Activated CD4-positive, alpha-beta T cell treated with anti-CD3 and anti-CD28 coated beads for 24 hours (primary cell): Measurements from ENCODE around the gene ZMYND8.
"Not testable (repeated sequence)": the region's sequence is repeated elsewhere in the genome, so short reads cannot be mapped to it uniquely, and the experiment has no call there.

ENCODE experiments used
- DNase-seq, 2 donors: peaks; one replicate each; pipeline ENCODE4 v3.0.0-alpha.2; 2020; ENCODE audit warnings: low read depth in 2 of 2

ZMYND8 gene

GRCh38 chr20:47225458-47225857 is 131.0 kb downstream of the ZMYND8 start:
- no peak for DNase-seq

- no peak for DNase-seq
These were observed 131.6 kb downstream of the ZMYND8 start for GRCh38 chr20:47224857-47225256.

DNA sequence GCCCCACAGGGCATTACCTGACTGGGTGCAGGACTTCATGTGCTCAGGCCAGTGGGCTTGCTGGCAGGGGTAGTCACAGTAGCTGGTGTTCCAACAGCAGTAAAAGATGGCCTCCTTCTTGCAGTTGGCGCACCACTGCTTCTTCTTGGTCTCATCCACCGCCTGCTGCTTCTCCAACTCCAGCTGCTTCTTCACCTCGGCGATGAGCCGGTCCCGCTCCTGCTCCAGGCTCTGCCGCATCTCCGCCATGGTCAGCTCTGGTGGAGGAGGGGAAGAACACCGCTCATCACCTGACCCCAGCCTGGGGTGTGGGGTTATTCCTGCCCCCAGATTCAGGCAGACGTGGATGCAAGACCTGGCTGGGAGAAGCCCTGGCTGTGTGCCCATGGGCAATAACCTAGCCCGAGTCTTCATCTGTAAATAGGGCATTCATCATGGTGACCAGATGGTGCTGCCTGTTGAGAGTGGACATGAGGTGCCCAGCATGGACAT is 132.2 kb downstream of the ZMYND8 start:
- no peak for DNase-seq

GRCh38 chr20:47223896-47224295 is 132.6 kb downstream of the ZMYND8 start:
- no peak for DNase-seq

DNA sequence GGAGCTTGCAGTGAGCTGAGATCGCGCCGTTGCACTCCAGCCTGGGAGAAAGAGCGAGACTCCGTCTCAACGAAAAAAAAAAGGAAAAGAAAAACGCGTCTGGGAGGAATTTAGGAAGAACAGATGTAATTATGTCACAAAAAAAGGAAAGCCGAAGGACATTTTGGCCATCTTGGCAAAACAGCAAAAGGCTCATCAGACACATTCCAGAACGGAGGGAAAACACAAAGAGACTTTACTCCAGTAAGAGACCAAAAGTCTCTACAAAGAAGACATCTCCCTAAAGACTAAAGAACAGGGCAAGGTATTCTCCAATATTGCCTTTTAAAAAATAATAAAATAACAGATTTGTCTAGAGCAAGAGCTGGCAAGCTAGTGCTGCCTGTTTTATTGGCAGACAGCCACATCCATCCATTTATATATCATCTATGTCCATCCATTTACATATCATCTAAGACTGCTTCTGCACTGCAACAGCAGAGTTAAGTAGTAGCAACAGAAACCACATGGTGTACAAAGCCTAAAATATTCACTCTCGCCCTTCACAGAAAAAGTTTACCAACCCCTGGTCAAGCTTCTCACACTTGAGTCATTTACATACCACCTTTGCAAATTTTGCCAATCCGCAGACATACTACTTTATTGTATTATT is 133.9 kb downstream of the ZMYND8 start:
- no peak for DNase-seq

DNA sequence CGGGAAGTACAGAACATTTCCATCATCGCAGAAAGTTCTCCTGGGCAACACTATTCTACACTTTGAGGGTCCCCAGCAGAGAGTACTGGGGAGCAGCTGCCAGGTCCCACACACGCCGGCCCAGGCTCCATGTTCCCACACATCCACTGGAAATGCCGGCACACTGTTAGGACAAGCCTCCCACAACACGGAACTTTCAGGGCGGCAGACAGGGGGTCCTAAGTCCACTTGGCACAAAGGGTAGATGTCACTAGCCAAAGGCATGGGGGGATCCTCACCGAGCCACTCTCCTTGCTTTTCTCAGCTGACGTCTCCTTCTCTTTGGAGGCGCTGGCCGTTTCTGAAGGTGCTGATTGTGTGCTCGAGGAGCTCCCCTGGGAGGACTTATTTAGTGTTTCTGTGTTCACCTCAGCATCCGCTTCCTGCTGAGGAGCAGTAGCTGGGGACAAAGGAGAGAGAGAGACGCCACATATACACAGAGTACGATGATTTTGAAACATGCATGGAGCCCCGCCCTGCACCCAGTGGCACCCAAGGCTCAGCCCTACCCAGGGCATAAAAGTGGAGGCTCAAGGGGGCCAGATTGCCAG is 135.4 kb downstream of the ZMYND8 start:
- DNase-seq, result no peak

- peak; percentile 40 to 51 for DNase-seq
These were observed 136.3 kb downstream of the ZMYND8 start for GRCh38 chr20:47220161-47220582.

DNA sequence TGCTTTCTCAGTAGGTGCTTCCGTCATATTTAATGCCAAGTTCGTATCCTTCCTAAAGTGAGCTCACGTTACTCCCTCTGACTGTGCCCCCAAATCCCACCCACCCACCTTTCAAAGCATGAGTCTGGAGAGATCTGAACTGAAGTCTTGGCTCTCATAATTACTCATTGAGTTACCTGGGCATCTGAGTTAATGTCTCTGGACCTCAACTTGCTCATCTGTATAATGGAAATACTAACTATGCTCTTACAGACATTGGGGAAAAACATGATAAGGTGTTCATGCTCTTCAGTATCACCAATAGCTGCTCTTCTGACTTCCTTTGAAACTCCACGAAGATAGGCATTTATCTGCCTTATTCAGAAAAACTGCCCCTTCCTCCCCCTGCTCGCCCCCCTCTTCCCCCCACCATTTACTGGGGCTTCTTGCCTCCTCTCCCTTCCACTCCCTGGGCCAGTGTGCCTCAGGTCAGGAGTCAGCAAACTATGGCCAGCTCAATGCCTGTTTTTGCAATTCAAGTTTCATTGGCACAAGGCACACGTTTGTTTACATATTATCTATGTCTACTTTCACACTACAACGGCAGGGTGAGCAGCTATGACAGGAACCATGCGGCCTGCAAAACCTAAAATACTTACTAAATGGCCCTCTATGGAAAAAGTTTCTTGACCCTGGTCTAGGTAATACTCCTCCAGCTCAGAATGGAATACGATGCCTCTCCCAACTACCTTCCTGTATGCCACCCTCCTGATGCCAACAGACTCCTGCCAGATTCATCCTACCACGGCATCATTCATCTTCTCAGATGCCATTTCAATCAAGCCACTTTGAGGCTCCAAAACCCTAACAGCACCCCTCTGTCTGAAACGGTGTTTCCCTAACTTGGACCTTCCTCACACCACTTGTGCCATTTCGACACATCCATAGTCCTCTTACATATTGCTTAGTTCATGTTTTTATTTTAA is 138.7 kb downstream of the ZMYND8 start:
- no peak for DNase-seq

- DNase-seq, result no peak
These were observed 139.6 kb downstream of the ZMYND8 start for GRCh38 chr20:47216819-47217410.

GRCh38 chr20:47215653-47216397 is 140.7 kb downstream of the ZMYND8 start:
- DNase-seq, result no peak

- DNase-seq, result no peak
These were observed 142.5 kb downstream of the ZMYND8 start for GRCh38 chr20:47213966-47214365.

DNA sequence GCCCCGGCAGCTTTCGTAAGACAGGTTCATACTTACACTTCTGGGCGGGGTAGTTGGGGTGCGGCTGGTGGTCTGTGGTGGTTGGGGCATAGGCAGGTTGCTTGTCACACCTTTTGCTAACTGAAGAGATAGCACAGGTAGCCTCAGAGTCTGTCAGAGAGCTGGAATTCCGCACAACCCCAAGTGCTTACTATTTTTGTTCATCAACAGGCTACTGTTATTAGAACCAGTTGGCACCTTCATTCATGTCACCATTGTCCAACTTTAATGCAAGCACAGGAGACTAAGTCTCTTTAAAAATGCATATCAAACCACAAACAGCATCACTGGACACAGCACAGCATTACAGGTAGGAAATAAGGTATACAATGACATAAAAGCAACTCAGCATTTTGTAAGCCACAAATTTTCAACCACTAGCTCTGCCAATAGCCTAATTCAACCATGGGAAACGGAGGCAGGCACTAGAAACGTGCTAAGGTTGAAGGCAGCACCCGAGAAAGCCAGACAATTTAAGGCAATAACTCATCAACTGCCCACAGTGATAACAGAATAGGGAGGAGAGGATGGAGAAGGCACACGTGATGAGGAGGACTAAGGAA is 143.8 kb downstream of the ZMYND8 start:
- DNase-seq, result no peak

DNA sequence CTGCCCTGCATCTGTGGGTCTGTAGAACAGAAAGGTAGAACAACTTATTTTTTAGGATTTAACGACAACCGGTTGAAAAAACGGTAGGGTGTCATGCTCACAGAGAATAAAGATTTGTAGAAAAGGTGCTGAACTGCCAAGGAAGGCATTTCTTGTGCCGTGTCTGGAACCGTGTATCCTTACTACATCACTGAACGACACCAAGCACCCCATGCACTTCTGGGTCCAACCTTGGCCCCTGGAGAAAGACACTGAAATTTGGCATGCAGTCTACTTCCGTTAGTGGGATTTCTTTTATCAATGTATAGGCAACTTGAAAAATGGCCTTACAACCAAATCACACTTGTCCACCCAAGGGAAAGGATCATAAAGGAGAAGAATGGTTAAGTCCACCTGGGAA is 145.5 kb downstream of the ZMYND8 start:
- DNase-seq, result no peak

- no peak for DNase-seq
These were observed 146.0 kb downstream of the ZMYND8 start for GRCh38 chr20:47210470-47210869.

DNA sequence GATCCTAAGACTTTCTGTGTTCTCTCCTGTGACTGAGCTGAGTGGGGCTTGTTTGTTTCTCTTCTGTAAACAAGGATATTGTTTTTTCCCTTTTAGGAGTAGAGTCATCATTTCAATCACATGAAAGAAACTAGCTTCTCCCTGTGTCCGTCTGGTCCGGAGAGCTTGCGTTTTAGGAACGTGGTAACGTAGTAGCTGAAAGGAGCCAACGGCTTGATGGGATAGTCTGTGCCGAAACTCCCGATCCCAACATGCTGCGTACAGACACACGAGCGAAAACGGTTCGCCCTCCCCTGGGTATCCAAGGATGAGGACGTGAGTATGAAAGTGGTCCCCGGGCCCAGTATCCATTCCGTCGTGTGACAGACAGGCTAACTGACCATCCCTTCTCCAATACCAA is 146.5 kb downstream of the ZMYND8 start:
- no peak for DNase-seq

- no peak for DNase-seq
These were observed 147.8 kb downstream of the ZMYND8 start for GRCh38 chr20:47208534-47209174.

DNA sequence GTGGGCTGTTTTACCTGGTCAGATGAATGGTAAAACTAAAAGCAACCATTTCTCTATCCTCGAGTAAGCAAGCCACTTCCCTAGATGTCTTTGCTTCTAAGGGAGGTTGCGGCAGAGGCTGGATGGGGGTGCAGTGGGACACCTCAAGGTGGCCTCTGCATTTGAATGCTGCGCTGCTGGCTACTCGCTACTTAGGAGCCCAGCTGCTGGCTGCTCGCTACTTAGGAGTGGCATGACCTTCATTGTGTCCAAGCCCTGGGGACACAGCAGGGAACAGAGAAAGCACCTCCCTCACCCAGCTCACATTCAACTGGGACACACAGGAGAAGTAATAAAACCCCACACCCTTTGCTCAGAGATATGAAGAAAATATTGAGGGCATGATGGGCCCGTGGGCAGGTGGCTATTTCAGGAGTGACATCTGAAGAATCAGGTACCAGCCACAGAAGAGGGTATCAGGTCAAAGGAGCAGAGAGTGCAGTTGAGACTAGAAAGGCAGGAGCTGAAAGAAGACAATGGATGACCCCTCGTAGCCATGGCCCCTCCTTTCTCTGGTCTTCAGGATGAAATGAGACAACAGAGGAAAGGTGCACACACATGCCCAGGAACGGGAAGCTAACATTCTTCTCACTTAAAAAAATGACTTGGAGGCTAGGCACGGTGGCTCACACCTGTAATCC is 149.4 kb downstream of the ZMYND8 start:
- no peak for DNase-seq

DNA sequence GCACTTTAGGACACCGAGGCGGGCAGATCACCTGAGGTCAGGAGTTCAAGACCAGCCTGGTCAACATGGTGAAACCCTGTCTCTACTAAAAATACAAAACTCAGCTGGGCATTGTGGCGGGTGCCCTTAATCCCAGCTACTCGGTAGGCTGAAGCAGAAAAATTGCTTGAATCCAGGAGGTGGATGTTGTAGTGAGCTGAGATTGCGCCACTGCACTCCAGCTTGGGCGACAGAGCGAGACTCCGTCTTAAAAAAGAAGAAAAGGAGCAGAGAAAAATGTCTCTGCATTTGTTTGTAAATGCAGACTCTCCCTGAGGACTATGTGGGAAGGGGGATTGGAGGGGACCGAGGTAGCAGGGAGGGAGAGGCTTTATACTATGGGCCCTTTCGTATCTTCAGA is 149.9 kb downstream of the ZMYND8 start:
- not testable (repeated sequence) for DNase-seq

GRCh38 chr20:47205577-47206123 is 150.8 kb downstream of the ZMYND8 start:
- peak in 1 of 2 donors; percentile 36 for DNase-seq

GRCh38 chr20:47204850-47205122 is 151.7 kb downstream of the ZMYND8 start:
- DNase-seq, result not testable (repeated sequence)
